Uterus (tissue), 4 donors: ENCODE results near the gene BICDL2. TPM values are rescaled to one million over a fixed set of nuclear protein-coding genes. Genes with fewer than 3 reads are reported as not detected.

Experiments used
- DNase-seq, 2 donors: peaks; one replicate each; pipeline ENCODE4 v3.0.0-alpha.2; 2019 to 2020
- H3K27ac ChIP-seq, 2 donors: fragments of 200-600 bp; sonication (generic); 1 replicate in 1 of 2; 2 replicates in 1 of 2; pipeline ENCODE4 v1.5.1; 2016 to 2018
- H3K27me3 ChIP-seq, 2 donors: fragments of 200-600 bp; sonication (generic); one replicate each; pipeline ENCODE4 v1.5.1; 2018 to 2019; ENCODE audit warnings: control low read depth in 1 of 2
- H3K36me3 ChIP-seq, 2 donors: fragments of 200-600 bp; sonication (generic); one replicate each; pipeline ENCODE4 v1.5.1; 2019; ENCODE audit warnings: control low read depth in 1 of 2
- H3K4me1 ChIP-seq, 2 donors: fragments of 200-600 bp; sonication (generic); one replicate each; pipeline ENCODE4 v1.5.1; 2018 to 2019; ENCODE audit warnings: control low read depth in 1 of 2
- H3K4me3 ChIP-seq, 2 donors: fragments of 200-600 bp; sonication (generic); 1 replicate in 1 of 2; 2 replicates in 1 of 2; pipeline ENCODE4 v1.5.1; 2018 to 2019; ENCODE audit warnings: mild to moderate bottlenecking in 1 of 2
- H3K9me3 ChIP-seq, 2 donors: fragments of 200-600 bp; sonication (generic); one replicate each; pipeline ENCODE4 v1.5.1; 2019; ENCODE audit warnings: control low read depth in 1 of 2
- CTCF ChIP-seq, 4 experiments: fragments of 200-600 bp in 2 of 4; fragments of 450-650 bp in 2 of 4; sonication (generic) in 2 of 4; IDR thresholded peaks; one replicate each; pipeline ENCODE4 v1.5.1; 2016 to 2019; ENCODE audit warnings: antibody characterized with exemption in 4 of 4, mild to moderate bottlenecking in 2 of 4, moderate library complexity in 1 of 4
- POLR2A ChIP-seq, 2 donors: fragments of 450-650 bp; IDR thresholded peaks; one replicate each; pipeline ENCODE4 v1.6.1; 2016; ENCODE audit warnings: antibody characterized with exemption in 2 of 2, mild to moderate bottlenecking in 1 of 2, moderate library complexity in 1 of 2
- intact Hi-C: fragments of 100-400 bp; cut with DNase I; formaldehyde crosslinking; loops from one replicate; pipeline ENCODE4 v1.15.1; 2023; ENCODE audit warnings: low total_unique reads
- total RNA-seq, 4 donors: library from RNA; depleted of rRNA in 3 of 4; stranded (reverse); fragments of >200 nt in 3 of 4; gene quantifications; one replicate each; pipeline versions ENCODE4 v1.1.0 to v1.2.4, GENCODE V29; 2014 to 2023
- donor health status: DM: yes; HTN: yes; CAD: no.

The BICDL2 gene
- total RNA-seq, 4 donors from 2014 or later: 0.26 to 1.9 (median 0.29) TPM; not detected in 1

GRCh38 chr16:3007957-3008689 lies 28.6 kb downstream of the BICDL2 start:
- Histone ChIP-seq H3K4me3 (no peak overlapping the region), H3K27me3 (peaks cover 11 to 12% of the 10 kb centered on the region in 2 donors)
- no peak for TF ChIP-seq CTCF (IDR thresholded peaks at IDR 0.05)
- no peak for TF ChIP-seq POLR2A (IDR thresholded peaks at IDR 0.05)

GRCh38 chr16:3007059-3007956 lies 29.4 kb downstream of the BICDL2 start:
- no peak for TF ChIP-seq POLR2A (IDR thresholded peaks at IDR 0.05)
- TF ChIP-seq CTCF (IDR thresholded peaks at IDR 0.05): no peak
- no peak overlapping the region for H3K4me3 ChIP-seq
- H3K27me3 ChIP-seq: peaks cover 3 to 12% of the 10 kb centered on the region in 2 donors
- no peaks in the 10 kb centered on the region for H3K36me3 ChIP-seq
- no peaks in the 10 kb centered on the region for H3K9me3 ChIP-seq
- no peak overlapping the region for H3K27ac ChIP-seq
- intact Hi-C loops: no loop called here
- no peak for DNase-seq
- H3K4me1 ChIP-seq: no peaks in the 10 kb centered on the region

More at GRCh38 chr16:3007957-3008689, 28.6 kb downstream of the BICDL2 start:
- no peak for DNase-seq
- no peaks in the 10 kb centered on the region for H3K4me1 ChIP-seq
- no peaks in the 10 kb centered on the region for H3K9me3 ChIP-seq
- intact Hi-C loops: no loop called here
- H3K36me3 ChIP-seq: no peaks in the 10 kb centered on the region
- no peak overlapping the region for H3K27ac ChIP-seq

GRCh38 chr16:3004781-3005284 lies 31.9 kb downstream of the BICDL2 start:
- DNase-seq: no peak
- TF ChIP-seq POLR2A (IDR thresholded peaks at IDR 0.05): no peak
- TF ChIP-seq CTCF (IDR thresholded peaks at IDR 0.05): no peak
- intact Hi-C loops: no loop called here
- Histone ChIP-seq H3K9me3 (no peaks in the 10 kb centered on the region), H3K4me3 (no peak overlapping the region), H3K27ac (no peak overlapping the region), H3K4me1 (no peaks in the 10 kb centered on the region), H3K27me3 (peaks cover 0 to 15% of the 10 kb centered on the region in 2 donors), H3K36me3 (no peaks in the 10 kb centered on the region)

- no peaks in the 10 kb centered on the region for H3K36me3 ChIP-seq
- H3K27ac ChIP-seq: no peak overlapping the region
- DNase-seq: no peak
- no peaks in the 10 kb centered on the region for H3K4me1 ChIP-seq
- no peak overlapping the region for H3K4me3 ChIP-seq
- H3K27me3 ChIP-seq: peaks cover 0 to 15% of the 10 kb centered on the region in 2 donors
- intact Hi-C loops: no loop called here
- no peaks in the 10 kb centered on the region for H3K9me3 ChIP-seq
- TF ChIP-seq POLR2A (IDR thresholded peaks at IDR 0.05) (no peak), CTCF (IDR thresholded peaks at IDR 0.05) (no peak)
Observed at GRCh38 chr16:3004319-3004718, 32.4 kb downstream of the BICDL2 start.
